ENCODE results near the gene ARHGAP42.

The ARHGAP42 gene

DNA sequence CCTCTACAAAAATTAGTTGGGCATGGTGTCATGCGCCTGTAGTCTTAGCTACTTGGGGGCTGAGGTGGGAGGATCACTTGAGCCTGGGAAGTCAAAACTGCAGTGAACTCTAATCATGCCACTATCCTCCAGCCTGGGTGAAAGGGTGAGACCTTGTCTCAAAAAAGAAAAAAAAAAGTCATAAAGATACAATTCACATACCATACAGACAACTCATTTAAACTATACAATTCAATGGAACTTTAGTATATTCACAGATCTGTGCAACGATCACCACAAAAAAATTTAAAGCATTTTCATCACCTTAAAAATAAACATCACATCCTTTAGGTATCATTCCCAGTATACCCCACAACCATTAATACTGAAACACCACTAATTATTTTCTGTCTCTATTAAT is 241.3 kb downstream of the ARHGAP42 start:
- no peak for DNase-seq

DNA sequence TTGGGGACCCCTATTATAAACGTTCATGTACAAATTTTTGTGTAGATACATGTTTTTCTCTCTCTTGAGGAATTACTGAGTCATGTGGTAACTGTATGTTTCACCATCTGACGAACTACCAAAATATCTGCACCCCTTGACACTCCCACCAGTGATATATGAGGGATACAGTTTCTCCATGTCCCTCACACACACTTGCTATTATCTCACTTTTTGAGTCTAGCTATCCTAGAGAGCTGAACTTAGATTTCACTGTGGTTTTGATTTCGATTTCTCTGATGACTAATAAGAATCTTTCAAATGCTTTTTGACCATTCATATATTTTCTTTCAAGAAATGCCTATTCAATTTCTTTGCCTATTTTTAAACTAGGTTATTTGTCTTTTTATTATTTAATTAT is 242.3 kb downstream of the ARHGAP42 start:
- DNase-seq = no peak

DNA sequence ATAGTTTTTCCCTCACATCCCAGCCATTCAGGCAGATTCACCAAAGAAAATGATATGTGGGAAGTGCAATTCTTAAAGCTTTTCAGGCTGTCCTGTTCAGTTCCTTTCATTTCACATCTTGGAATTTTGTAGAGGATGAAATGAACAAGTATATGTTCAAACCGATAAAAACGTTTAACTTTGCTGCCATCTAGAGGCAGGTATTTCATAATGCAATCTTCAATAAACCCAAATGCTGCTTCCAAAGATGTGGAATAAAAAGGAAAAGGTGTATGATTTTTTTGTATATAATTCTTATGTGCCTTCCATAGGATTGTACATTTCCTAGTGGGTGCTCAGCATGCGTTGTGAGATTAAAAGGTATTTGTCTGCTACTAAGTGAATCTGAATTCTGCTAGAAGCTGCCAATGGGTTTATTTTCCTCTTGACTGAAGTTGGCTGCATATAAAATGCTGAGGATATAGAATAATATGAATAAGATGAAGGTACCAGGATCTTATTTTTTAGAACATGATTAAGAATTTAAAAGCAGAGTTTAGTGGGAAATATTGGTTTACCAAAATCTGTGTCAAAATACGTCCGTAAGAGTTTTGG is 243.2 kb downstream of the ARHGAP42 start:
- DNase-seq = no peak

DNA sequence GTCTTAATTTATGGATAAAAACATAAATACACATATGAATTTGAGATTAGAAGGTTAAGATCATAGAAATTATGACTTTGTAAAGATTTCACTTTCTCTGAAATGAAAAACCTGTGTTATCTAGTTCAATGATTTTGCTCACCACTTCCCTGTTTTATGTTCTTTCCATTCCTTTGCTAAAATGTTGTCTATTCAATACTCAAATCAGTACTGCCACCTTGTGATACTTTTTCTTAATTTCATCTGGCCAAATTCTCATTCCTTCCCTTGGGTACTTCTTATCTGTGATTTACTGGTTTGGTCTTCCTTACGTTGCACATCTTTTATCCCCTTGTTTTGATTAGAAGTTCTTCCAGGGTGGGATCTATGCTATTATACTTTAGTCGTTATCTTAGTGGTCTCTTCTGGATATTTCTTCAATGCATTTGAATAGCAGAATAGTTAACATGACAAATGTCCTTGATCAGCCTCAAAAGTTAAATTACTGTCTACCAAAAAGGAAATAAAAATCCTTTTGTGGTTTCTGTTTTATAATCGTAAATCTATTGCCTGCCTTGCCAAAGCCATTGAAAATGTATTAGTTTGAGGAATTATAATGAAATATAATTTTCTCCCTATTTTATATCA is 245.5 kb downstream of the ARHGAP42 start:
- peak; percentile 11 for DNase-seq

DNA sequence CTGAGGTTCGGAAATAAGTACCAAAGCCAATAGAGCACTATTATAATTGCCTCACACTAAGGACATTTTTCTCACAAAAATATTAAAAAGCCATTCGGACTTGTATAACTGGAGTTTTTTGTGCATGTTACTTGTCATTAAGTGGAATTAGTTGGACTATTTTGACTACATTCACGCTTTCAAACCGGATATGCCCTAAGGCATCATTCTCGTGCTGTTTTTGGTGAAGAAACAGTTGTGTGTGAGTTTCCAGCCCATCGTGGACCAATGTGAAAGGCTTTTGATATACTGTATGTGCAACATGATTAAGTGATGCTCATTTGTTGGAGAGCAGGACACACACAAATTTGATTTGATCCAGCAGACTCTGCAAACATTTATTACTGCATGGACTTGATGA is 249.7 kb downstream of the ARHGAP42 start:
- no peak for DNase-seq

DNA sequence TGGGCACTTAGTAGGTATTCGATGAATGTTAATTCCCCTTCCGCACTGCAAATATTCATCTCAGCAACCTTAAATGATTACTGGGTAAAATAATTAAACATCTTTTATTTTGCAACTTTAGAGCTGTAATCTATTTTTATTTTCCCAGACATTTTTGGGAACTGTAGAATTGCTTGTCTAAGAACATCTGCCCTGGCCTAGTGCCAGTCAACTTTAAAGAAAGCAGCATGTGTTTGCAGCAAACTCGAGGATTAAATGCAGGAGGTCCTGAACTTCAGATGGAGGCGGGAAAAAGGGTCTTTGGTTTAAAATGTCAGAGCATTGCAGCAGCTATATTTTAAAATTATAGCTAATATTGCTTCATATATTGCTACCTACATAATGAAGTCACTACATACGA is 252.5 kb downstream of the ARHGAP42 start:
- DNase-seq = no peak

DNA sequence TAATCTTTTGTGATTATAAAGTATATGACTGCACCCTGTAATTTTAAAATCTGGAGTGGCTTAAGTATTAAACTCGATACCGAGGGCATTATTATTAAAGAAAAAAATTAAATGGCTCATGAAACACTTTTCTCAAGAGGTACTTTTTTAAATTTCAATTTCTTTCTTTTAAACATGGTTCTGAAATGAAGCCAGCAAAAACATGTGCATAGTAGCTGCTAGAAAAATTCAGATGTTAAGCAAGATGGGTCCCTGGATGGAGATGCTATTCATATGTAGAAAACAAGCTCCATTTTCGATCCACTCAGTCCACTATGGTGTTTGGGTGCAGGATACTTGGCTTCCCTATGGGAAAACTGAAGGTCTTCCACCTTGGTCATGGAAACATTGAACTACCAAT is 253.0 kb downstream of the ARHGAP42 start:
- DNase-seq = no peak

DNA sequence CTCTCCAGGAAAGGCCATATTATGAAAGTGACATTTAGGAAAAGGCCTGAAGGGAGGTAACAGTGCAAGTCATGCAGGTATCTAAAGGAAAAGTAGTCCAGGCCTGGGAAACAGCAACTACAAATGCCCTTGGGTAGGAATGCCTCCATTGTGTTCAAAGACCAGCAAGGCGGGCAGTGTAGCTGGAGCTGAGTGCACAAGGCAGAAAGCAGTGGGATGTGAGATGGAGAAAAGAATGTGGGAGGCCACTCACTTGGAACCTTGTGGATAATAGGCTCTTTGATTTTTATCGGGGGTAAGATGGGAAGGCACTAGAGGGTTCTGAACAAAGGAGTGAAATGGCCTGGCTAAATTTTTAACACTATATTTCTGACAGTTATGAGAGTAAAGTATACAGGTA is 253.9 kb downstream of the ARHGAP42 start:
- DNase-seq = no peak

DNA sequence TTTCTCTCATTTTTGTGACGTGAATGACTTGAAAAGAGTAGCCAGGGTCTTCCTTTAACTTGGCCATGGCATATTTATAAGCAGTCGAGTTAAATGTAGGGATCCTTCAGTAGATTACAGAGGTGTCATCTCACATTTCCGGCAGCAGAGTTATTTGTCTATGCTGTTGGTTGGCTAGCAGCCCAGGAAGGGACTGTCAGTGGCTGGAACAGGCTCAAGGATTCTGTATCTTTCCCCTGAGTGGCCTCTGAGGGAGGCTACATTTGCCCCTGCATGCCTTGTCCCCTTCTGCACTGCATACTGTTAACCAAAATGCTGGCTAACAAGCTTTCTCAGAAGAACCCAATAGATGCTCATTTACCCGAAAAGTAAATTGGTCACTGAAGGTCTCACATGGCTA is 254.9 kb downstream of the ARHGAP42 start:
- no peak for DNase-seq

GRCh38 chr11:100948936-100949335 is 261.8 kb downstream of the ARHGAP42 start:
- DNase-seq = no peak

GRCh38 chr11:100949443-100949842 is 262.4 kb downstream of the ARHGAP42 start:
- no peak for DNase-seq

GRCh38 chr11:100955318-100955717 is 268.2 kb downstream of the ARHGAP42 start:
- DNase-seq = no peak

DNA sequence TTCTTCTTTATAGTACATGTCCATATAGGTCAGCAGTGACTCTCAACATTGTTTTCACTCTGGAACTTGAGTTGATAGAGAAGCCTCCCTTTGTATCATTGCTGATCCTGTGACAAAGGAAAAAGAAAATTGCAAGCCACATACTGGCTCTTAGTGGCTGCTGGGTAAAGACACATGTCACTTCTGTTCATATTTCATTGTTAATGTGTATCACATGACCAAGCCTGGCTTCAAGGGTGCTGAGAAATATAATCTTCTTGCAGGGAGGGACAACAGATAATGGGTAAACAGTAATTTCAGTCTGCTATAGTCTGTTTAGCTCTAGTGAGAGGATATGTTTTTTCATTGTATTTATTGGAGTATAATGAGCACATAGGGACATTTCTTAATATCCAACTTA is 269.3 kb downstream of the ARHGAP42 start:
- DNase-seq = no peak

DNA sequence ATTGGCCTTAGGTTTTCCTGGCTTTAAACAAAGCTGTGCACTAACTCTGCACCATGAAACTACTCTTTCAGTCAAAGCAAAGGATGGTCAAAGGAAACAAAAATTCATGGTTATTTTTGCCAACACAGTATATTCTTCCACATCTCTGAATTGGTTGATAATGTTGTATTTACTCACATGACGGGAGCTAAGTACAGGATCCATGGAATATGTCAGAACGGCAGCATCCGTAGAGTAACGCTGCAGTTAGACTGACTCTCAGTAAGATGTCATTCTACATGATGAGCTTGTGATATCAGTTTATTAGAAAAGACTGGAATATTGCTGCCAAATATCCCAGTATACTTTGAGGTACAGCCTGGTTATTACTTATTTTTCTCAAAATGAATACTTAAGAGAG is 270.4 kb downstream of the ARHGAP42 start:
- no peak for DNase-seq

- no peak for DNase-seq
These were observed 274.5 kb downstream of the ARHGAP42 start for GRCh38 chr11:100961633-100962032.

DNA sequence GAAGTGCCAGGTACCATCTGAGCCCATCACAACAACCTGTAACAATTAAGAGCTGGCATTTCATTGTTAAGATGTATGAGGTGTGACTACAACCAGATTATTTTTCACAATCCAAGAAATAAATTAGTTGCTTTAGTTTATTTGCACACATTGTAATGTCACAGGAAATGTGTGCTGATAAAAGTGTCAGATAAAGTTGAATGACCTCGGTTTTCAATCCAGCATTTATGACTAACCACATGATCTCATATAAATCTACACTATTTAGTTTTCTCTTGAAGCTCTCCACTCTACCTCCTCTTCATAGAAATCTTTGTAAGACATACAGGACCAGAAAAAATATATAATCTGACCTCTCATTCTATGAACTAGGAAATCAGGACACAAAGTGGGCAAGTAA is 276.3 kb downstream of the ARHGAP42 start:
- DNase-seq = no peak

- DNase-seq = no peak
These were observed 277.3 kb downstream of the ARHGAP42 start for GRCh38 chr11:100964435-100964834.

- DNase-seq = no peak
These were observed 278.3 kb downstream of the ARHGAP42 start for GRCh38 chr11:100965346-100965745.

- DNase-seq = no peak
These were observed 279.3 kb downstream of the ARHGAP42 start for GRCh38 chr11:100966366-100966765.

DNA sequence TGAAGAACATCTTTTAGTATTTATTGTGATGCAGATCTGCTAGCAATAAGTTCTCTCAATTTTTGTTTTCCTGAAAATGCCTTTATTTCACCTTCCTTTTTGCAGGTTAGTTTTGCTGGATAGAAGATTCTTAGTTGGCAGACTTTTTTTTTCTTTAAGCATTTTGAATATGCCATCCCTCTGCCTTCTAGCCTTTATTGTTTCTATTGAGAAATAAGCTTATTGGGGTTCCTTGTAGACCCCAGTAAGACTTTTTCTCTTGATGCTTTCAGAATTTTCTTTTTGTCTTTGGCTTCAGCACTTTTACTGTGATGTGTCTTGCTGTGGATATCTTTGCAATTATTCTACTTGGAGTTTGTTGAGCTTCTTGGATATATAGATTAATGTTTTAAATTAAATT is 281.9 kb downstream of the ARHGAP42 start:
- no peak for DNase-seq

DNA sequence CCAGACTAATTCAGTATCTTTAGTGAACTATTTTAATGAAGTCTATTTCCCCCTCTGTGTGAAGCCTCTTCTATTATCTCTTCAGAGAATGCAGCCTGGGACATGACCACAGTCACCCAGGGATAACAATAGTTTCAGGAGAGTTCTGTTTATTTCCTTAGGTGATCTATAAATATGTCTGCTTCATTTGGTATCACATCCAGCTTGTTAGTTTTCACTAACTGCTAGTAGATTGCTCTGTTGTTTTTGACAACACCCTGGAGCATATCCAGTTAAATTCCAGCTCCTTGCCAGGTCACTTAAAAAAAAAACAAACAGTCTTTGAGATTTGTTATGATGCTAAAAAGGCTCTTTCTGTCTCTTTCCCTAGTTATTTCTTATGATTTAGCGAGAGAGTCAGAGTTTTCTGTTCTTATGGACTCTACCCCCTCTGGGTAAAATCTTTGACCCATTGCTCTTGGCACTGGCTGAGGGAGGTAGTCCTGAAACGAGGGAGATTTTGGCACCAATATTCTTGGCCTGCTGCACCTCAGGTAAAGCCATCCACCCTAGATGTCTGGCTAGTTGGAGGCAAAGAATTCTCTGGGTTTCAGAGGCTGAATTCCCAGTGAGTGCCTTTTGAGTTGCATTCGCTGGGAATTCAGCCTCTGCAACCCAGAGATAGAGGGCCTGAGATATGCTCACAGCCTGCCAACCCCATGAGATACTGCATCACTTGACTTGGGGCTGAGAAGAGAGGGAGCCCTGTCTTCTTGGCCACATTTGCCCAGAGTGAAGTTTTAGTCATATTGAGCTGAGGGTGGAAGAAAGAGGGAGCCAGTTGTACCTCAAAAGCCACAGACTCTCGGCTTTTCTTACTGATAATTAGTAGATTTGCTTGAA is 283.4 kb downstream of the ARHGAP42 start:
- no peak for DNase-seq

DNA sequence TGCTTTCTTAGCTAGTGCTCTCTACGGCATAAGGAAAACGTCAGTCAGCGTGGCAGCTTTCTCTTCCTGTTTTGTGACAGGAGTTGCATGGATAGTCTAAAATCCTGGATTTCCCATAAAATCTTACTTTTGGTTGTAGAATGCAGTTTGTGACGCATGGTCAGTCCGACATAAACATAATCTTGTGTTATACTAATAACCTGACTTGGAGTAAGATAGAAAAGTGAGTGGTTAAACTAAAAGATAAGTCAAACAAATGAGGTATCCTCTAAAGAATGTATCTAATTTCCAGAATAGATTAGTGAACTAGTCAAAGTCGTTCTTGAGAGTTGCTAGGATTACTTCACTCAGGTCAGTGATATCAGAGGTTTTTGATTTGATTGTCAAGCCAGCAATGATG is 285.0 kb downstream of the ARHGAP42 start:
- no peak for DNase-seq

GRCh38 chr11:100978442-100978841 is 291.4 kb downstream of the ARHGAP42 start:
- DNase-seq = no peak

- no peak for DNase-seq
These were observed 291.9 kb downstream of the ARHGAP42 start for GRCh38 chr11:100978939-100979338.

Measured in 8988T (cell line).